ENCODE measurements around the gene PDAP1. TPM values are rescaled to one million over a fixed set of nuclear protein-coding genes. Genes with fewer than 3 reads are reported as not detected.

The PDAP1 gene
- total RNA-seq, 1 experiment from 2014 or later, result 200 TPM

GRCh38 chr7:99446096-99446495, 37.7 kb upstream of the PDAP1 start:
- ChIA-PET POLR2A (no interaction called here), CTCF (no interaction called here)
- no peak overlapping the region for H3K27ac Mint-ChIP-seq (ENCODE audit: low read depth, unreplicated experiment)
- no peak for TF ChIP-seq CTCF (IDR thresholded peaks at IDR 0.05; ENCODE audit: unreplicated experiment)
- no peaks in the 10 kb centered on the region for H3K9me3 Mint-ChIP-seq (ENCODE audit: unreplicated experiment)
- no peaks in the 10 kb centered on the region for H3K27me3 Mint-ChIP-seq (ENCODE audit: insufficient read depth, unreplicated experiment)
- DNase-seq (ENCODE audit: unreplicated experiment), result no peak
- H3K36me3 Mint-ChIP-seq (ENCODE audit: insufficient read depth, unreplicated experiment), result peaks cover 91% of the 10 kb centered on the region
- no TSS peak for BruUV-seq (replicated peaks)
- H3K4me1 Mint-ChIP-seq (ENCODE audit: insufficient read depth, unreplicated experiment), result peaks cover 5% of the 10 kb centered on the region
- intact Hi-C loops (cut with micrococcal nuclease), result no loop called here
- no peak overlapping the region for H3K4me3 Mint-ChIP-seq (ENCODE audit: unreplicated experiment)

- H3K36me3 Mint-ChIP-seq (ENCODE audit: insufficient read depth, unreplicated experiment), result peaks cover 46% of the 10 kb centered on the region
- TF ChIP-seq CTCF (IDR thresholded peaks at IDR 0.05; ENCODE audit: unreplicated experiment), result no peak
- peak; percentile 22 for DNase-seq (ENCODE audit: unreplicated experiment)
- CTCF ChIA-PET, result interaction anchor here (0.6 to 0.7 kb wide), 2 partner anchors 24 kb away, joined by 3 to 4 read pairs; no protein-coding TSS in a partner anchor
- POLR2A ChIA-PET, result interaction anchor here (0.6 to 3.0 kb wide), 4 partner anchors 16 to 761 kb away, joined by 3 to 17 read pairs (median 9); partner anchors contain the start of genes ATP5MF and ZNF394
- H3K4me1 Mint-ChIP-seq (ENCODE audit: insufficient read depth, unreplicated experiment), result peaks cover 5% of the 10 kb centered on the region
- no TSS peak for BruUV-seq (replicated peaks)
- peak overlapping the region; percentile 97 for H3K27ac Mint-ChIP-seq (ENCODE audit: low read depth, unreplicated experiment)
- H3K4me3 Mint-ChIP-seq (ENCODE audit: unreplicated experiment), result peak overlapping the region; percentile 94
- no peaks in the 10 kb centered on the region for H3K9me3 Mint-ChIP-seq (ENCODE audit: unreplicated experiment)
- intact Hi-C loops (cut with micrococcal nuclease), result no loop called here
- H3K27me3 Mint-ChIP-seq (ENCODE audit: insufficient read depth, unreplicated experiment), result no peaks in the 10 kb centered on the region
Measured at GRCh38 chr7:99440195-99440594, 31.8 kb upstream of the PDAP1 start.

- no peak for TF ChIP-seq CTCF (IDR thresholded peaks at IDR 0.05; ENCODE audit: unreplicated experiment)
- DNase-seq (ENCODE audit: unreplicated experiment), result peak; percentile 96
- H3K4me1 Mint-ChIP-seq (ENCODE audit: insufficient read depth, unreplicated experiment), result peaks cover 5% of the 10 kb centered on the region
- H3K27ac Mint-ChIP-seq (ENCODE audit: low read depth, unreplicated experiment), result peak within 1 kb of the TSS; percentile 97
- H3K4me3 Mint-ChIP-seq (ENCODE audit: unreplicated experiment), result peak within 1 kb of the TSS; percentile 94
- ChIA-PET POLR2A (interaction anchor here (0.7 to 3.2 kb wide), 15 partner anchors 10 to 649 kb away, joined by 3 to 33 read pairs (median 6); partner anchors contain the start of genes ARPC1A, ATP5MF, BUD31 and PDAP1), CTCF (interaction anchor here (0.6 to 1.3 kb wide), 2 partner anchors 21 to 609 kb away, joined by 3 read pairs; no protein-coding TSS in a partner anchor)
- intact Hi-C loops (cut with micrococcal nuclease), result no loop called here
- no peaks in the 10 kb centered on the region for H3K9me3 Mint-ChIP-seq (ENCODE audit: unreplicated experiment)
- H3K27me3 Mint-ChIP-seq (ENCODE audit: insufficient read depth, unreplicated experiment), result no peaks in the 10 kb centered on the region
- no TSS peak for BruUV-seq (replicated peaks)
- peaks cover 46% of the 10 kb centered on the region for H3K36me3 Mint-ChIP-seq (ENCODE audit: insufficient read depth, unreplicated experiment)
Measured at GRCh38 chr7:99438573-99439480, 30.4 kb upstream of the PDAP1 start, which contains the start of the genes CPSF4 and PTCD1. Gene CPSF4 (plus strand): TSS chr7:99438943. CDS start chr7:99439083, 140 bp downstream. Gene PTCD1 (minus strand): TSS chr7:99438798. CDS start chr7:99435242, 3,556 bp downstream.

- TF ChIP-seq CTCF (IDR thresholded peaks at IDR 0.05; ENCODE audit: unreplicated experiment), result no peak
- intact Hi-C loops (cut with micrococcal nuclease), result no loop called here
- Mint-ChIP-seq H3K9me3 (ENCODE audit: unreplicated experiment) (no peaks in the 10 kb centered on the region), H3K4me3 (ENCODE audit: unreplicated experiment) (peak overlapping the region; percentile 94), H3K36me3 (ENCODE audit: insufficient read depth, unreplicated experiment) (peaks cover 46% of the 10 kb centered on the region), H3K4me1 (ENCODE audit: insufficient read depth, unreplicated experiment) (peaks cover 5% of the 10 kb centered on the region), H3K27ac (ENCODE audit: low read depth, unreplicated experiment) (peak overlapping the region; percentile 97), H3K27me3 (ENCODE audit: insufficient read depth, unreplicated experiment) (no peaks in the 10 kb centered on the region)
- BruUV-seq (replicated peaks), result no TSS peak
- CTCF ChIA-PET, result interaction anchor here (0.8 to 1.3 kb wide), 2 partner anchors 22 to 400 kb away, joined by 3 read pairs; no protein-coding TSS in a partner anchor
- DNase-seq (ENCODE audit: unreplicated experiment), result no peak
- POLR2A ChIA-PET, result interaction anchor here (0.7 to 3.2 kb wide), 15 partner anchors 11 to 650 kb away, joined by 3 to 33 read pairs (median 6); partner anchors contain the start of genes ARPC1A, ATP5MF, BUD31 and PDAP1
Measured at GRCh38 chr7:99437946-99438572, 29.7 kb upstream of the PDAP1 start.
